Bronchial epithelial cell (primary cell): ENCODE results near the gene RHBDD1. TPM values are rescaled to one million over a fixed set of nuclear protein-coding genes. Genes with fewer than 3 reads are reported as not detected.
A peak's percentile ranks its signal among the peaks of the same experiment; 100 is the strongest.

Source experiments
- DNase-seq: peaks from one replicate; pipeline ENCODE4 v3.0.0-alpha.2; 2010; ENCODE audit warnings: low read depth
- FAIRE-seq: peaks from 2 replicates; lab custom pipeline; 2011; peaks lifted over from hg19 to GRCh38; lab: Jason Lieb, UNC
- H3K27me3 ChIP-seq: 2 replicates; pipeline ENCODE4 v1.5.1; 2011; ENCODE audit warnings: low read length; ENCODE audit not compliant: control insufficient read depth, insufficient read depth
- H3K36me3 ChIP-seq: 2 replicates; pipeline ENCODE4 v1.5.1; 2011; ENCODE audit warnings: low read length; ENCODE audit not compliant: control insufficient read depth, insufficient read depth
- H3K4me3 ChIP-seq: 2 replicates; pipeline ENCODE4 v1.5.1; 2011; ENCODE audit warnings: mild to moderate bottlenecking, low read depth, low read length, control low read depth
- CTCF ChIP-seq: IDR thresholded peaks from 2 replicates; pipeline ENCODE4 v1.5.1; 2011; ENCODE audit warnings: mild to moderate bottlenecking, moderate library complexity, low read length, control low read depth, inconsistent platforms; ENCODE audit not compliant: insufficient read depth, severe bottlenecking
- total RNA-seq: library from RNA; depleted of rRNA; stranded (reverse); fragments of >200 nt; gene quantifications from 2 replicates; pipeline ENCODE4 v1.2.1, GENCODE V29; 2014

The RHBDD1 gene
- total RNA-seq, 1 donor from 2014 or later, result 29.7 TPM

DNA sequence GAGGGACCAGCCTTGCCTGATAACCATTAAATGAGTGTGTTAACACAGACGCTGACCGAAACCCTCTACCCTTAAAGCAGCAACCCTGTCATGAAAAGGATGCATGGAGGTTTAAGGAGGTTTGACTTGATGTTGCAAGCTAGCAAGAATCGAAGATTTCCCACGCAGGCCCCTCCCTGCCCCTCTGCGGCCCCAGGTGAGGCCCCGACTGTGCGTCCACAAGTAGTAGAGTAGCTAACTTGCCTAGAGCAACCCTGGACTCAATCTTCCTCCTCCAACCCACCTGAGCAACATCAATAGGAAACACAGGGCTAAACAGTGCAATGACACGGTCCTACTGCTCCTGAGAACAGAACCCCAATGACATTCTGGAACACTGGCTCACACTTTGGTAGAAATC lies 178.0 kb downstream of the RHBDD1 start:
- no peak for DNase-seq

DNA sequence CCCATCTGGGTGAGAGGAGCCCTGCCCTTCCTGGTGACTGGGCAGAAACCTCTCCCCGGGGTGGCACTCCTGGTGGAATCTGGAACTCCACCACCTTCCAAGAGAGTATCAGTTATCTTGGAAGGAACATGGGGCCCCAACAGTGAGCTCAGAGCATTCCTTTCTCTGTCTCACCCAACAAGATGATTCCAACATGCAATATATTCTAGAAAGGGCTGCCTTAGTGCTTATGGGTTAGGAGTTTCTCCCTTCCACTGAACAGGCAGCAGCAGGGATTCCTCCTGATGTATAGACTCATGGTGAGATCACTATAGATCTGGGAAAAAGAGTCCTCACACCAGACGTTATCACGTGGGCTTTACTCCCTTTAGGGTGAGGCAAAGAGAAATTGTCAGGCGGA lies 181.0 kb downstream of the RHBDD1 start:
- TF ChIP-seq CTCF, result no peak
- Histone ChIP-seq H3K4me3 (no peak overlapping the region), H3K27me3 (no peaks in the 10 kb centered on the region), H3K36me3 (no peaks in the 10 kb centered on the region)
- DNase-seq, result peak; percentile 38
- no peak for FAIRE-seq

More for the DNA sequence above, 178.0 kb downstream of the RHBDD1 start:
- Histone ChIP-seq H3K4me3 (no peak overlapping the region), H3K36me3 (no peaks in the 10 kb centered on the region), H3K27me3 (no peaks in the 10 kb centered on the region)
- no peak for FAIRE-seq
- no peak for TF ChIP-seq CTCF

DNA sequence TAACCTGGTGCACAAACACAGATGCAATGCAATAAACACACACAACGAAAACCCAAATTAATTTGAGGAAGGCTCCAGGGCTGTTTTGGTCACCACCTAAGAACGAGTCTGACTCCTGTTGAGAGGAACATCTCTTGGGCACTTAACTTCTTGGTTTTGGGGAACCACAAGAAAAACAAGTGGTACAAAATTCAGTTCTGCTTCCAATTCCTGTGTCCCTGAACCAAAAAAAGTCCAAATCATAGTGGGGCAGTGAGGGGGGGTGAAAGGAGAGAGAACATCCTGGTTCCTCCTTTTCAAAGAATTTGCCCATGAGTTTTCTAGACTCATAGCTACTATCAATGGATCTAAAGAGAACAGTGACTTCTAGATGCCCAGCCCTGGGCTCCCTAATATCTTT lies 184.6 kb downstream of the RHBDD1 start:
- Histone ChIP-seq H3K27me3 (no peaks in the 10 kb centered on the region), H3K4me3 (no peak overlapping the region), H3K36me3 (no peaks in the 10 kb centered on the region)
- DNase-seq, result no peak
- FAIRE-seq, result no peak
- TF ChIP-seq CTCF, result no peak

DNA sequence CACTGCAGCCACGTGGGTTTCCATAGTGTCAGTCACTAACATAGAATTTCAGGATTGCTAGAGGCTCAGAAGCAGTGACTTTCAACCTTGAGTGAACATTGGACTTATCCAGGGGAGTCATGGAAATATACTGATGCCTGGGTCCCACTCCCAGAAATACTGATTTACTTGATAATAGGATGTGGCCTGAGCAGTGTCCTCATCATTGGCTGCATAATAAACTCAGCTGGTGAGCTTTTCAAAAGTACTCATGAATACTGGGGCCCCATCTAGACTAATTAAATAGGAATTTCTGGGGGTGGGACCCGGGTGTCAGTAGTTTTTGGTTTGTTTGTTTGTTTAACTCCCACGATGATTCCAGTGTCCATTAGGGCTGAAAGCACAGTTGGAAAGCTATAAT lies 186.8 kb downstream of the RHBDD1 start:
- FAIRE-seq, result no peak
- no peaks in the 10 kb centered on the region for H3K27me3 ChIP-seq
- no peak for DNase-seq
- no peaks in the 10 kb centered on the region for H3K36me3 ChIP-seq
- TF ChIP-seq CTCF, result no peak
- no peak overlapping the region for H3K4me3 ChIP-seq

- no peak for TF ChIP-seq CTCF
- no peak for DNase-seq
- no peak for FAIRE-seq
- Histone ChIP-seq H3K36me3 (no peaks in the 10 kb centered on the region), H3K27me3 (no peaks in the 10 kb centered on the region), H3K4me3 (no peak overlapping the region)
Observed at GRCh38 chr2:227025510-227025909, 189.7 kb downstream of the RHBDD1 start.

- H3K36me3 ChIP-seq, result no peaks in the 10 kb centered on the region
- FAIRE-seq (no peak), DNase-seq (peak; percentile 60)
- TF ChIP-seq CTCF, result no peak
- no peak overlapping the region for H3K4me3 ChIP-seq
- H3K27me3 ChIP-seq, result no peaks in the 10 kb centered on the region
Observed at GRCh38 chr2:227029426-227030105, 193.7 kb downstream of the RHBDD1 start.
